GM19452 (cell line): ENCODE measurements around the gene CLTCL1.

Source experiments
- ATAC-seq: cut with Tn5 transposase; IDR thresholded peaks from one replicate; pipeline ENCODE4 v1.9.1; 2021; ENCODE audit not compliant: unreplicated experiment

CLTCL1 gene

GRCh38 chr22:19197997-19198865 is 93.3 kb downstream of the CLTCL1 start:
- ATAC-seq: no peak

GRCh38 chr22:19196841-19197612 is 94.5 kb downstream of the CLTCL1 start:
- no peak for ATAC-seq

- no peak for ATAC-seq
These were observed 95.5 kb downstream of the CLTCL1 start for GRCh38 chr22:19195796-19196731.

GRCh38 chr22:19194766-19195536 is 96.6 kb downstream of the CLTCL1 start:
- ATAC-seq: no peak

- ATAC-seq: no peak
These were observed 97.6 kb downstream of the CLTCL1 start for GRCh38 chr22:19193879-19194278.

GRCh38 chr22:19187716-19188563 is 103.6 kb downstream of the CLTCL1 start:
- ATAC-seq: no peak

- no peak for ATAC-seq
These were observed 107.1 kb downstream of the CLTCL1 start for GRCh38 chr22:19184276-19184997.

- no peak for ATAC-seq
These were observed 108.3 kb downstream of the CLTCL1 start for GRCh38 chr22:19183216-19183615.

- no peak for ATAC-seq
These were observed 108.9 kb downstream of the CLTCL1 start for GRCh38 chr22:19182472-19183157.

GRCh38 chr22:19181786-19182471 is 109.6 kb downstream of the CLTCL1 start:
- ATAC-seq: no peak

GRCh38 chr22:19180740-19181410 is 110.6 kb downstream of the CLTCL1 start:
- no peak for ATAC-seq

GRCh38 chr22:19180234-19180633 is 111.3 kb downstream of the CLTCL1 start:
- ATAC-seq: no peak

GRCh38 chr22:19179497-19180048 is 111.9 kb downstream of the CLTCL1 start:
- peak; percentile 38 for ATAC-seq

GRCh38 chr22:19178657-19179496 is 112.6 kb downstream of the CLTCL1 start, which contains the start of gene SLC25A1:
SLC25A1 (minus strand) TSS chr22:19178736; CDS start chr22:19178673, 63 bp downstream.
- ATAC-seq: peak; percentile 59

- peak; percentile 32 for ATAC-seq
These were observed 113.4 kb downstream of the CLTCL1 start for GRCh38 chr22:19178065-19178656.
